ENCODE data around the gene PSMD12.
"Not testable (repeated sequence)": the region's sequence is repeated elsewhere in the genome, so short reads cannot be mapped to it uniquely, and the experiment has no call there.

PSMD12 gene

DNA sequence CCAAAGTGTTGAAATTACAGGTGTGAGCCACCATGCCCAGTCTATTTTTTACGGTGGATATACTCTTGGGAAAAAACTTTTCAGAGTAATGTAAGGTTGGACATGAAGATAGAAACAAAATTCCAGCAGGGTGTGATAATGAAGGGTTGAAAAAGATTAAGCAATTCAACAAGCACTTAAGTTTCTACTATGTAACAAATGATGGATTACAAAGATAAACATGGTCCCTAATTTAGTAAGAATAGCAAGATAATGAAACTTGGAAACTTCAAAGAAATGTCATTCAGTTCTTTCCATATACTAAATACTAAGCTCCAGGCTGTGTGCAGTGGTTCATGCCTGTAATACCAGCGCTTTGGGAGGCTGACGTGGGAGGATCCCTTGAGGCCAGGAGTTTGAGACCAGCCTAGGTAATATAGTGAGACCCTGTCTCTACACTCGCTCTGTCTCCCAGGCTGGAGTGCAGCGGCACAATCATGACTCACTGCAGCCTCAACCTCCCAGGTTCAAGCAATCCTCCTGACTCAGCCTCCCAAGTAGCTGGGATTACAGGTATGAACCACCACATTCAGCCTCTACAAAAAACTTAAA is 31.0 kb downstream of the PSMD12 start:
- no peaks in the 10 kb centered on the region for H3K27me3 ChIP-seq (ENCODE audit: insufficient read depth, low read length, poor library complexity)
- no peak for DNase-seq
- WGBS (ENCODE audit: extremely low coverage, insufficient coverage, low lambda C conversion rate), result no CpG with 5 or more reads among the region's 5 CpGs
- H3K23ac ChIP-seq (ENCODE audit: low read length), result no peak overlapping the region
- no peak overlapping the region for H4K5ac ChIP-seq (ENCODE audit: low read length)
- no peak overlapping the region for H3K56ac ChIP-seq (ENCODE audit: low read length)
- no peak overlapping the region for H3K9ac ChIP-seq (ENCODE audit: low read length)
- H3K79me2 ChIP-seq (ENCODE audit: control insufficient read depth, insufficient read depth, low read length), result no peaks in the 10 kb centered on the region
- no peak overlapping the region for H3K27ac ChIP-seq (ENCODE audit: low read depth, low read length)
- H3K4me1 ChIP-seq (ENCODE audit: control insufficient read depth, low read depth, low read length), result no peaks in the 10 kb centered on the region
- H3K4ac ChIP-seq (ENCODE audit: low read depth, low read length), result no peak overlapping the region
- no peak overlapping the region for H2BK5ac ChIP-seq (ENCODE audit: low read length)
- no peak overlapping the region for H4K8ac ChIP-seq (ENCODE audit: low read depth, low read length)
- no peaks in the 10 kb centered on the region for H3K36me3 ChIP-seq (ENCODE audit: control insufficient read depth, insufficient read depth, low read length)
- no peak overlapping the region for H2BK120ac ChIP-seq (ENCODE audit: low read depth, low read length)
- no peak overlapping the region for H3K4me3 ChIP-seq (ENCODE audit: low read length)
- H3K79me1 ChIP-seq (ENCODE audit: low read length), result no peaks in the 10 kb centered on the region
- no peak overlapping the region for H2BK15ac ChIP-seq (replicated peaks; ENCODE audit: low read depth)
- no peak overlapping the region for H3K18ac ChIP-seq (ENCODE audit: low read length)
- H2AK5ac ChIP-seq (ENCODE audit: low read length), result no peak overlapping the region
- H3K4me2 ChIP-seq (ENCODE audit: low read length), result no peak overlapping the region

DNA sequence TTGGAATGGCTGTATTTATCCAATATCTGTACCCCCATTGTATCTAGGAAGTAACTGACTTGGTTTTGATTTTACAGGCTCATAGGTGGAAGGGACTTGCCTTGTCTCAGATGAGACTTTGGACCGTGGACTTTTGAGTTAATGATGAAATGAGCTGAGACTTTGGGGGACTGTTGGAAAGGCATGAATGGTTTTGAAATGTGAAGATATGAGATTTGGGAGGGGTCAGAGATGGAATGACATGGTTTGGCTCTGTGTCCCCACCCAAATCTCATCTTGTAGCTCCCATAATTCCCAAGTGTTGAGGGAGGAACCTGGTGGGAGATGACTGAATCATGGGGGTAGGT is 34.2 kb downstream of the PSMD12 start:
- H3K4me1 ChIP-seq (ENCODE audit: control insufficient read depth, low read depth, low read length); H3K9ac ChIP-seq (ENCODE audit: low read length); H2AK5ac ChIP-seq (ENCODE audit: low read length); H4K8ac ChIP-seq (ENCODE audit: low read depth, low read length); H3K27ac ChIP-seq (ENCODE audit: low read depth, low read length); H3K56ac ChIP-seq (ENCODE audit: low read length); H2BK5ac ChIP-seq (ENCODE audit: low read length); H2BK15ac ChIP-seq (replicated peaks; ENCODE audit: low read depth); H3K79me1 ChIP-seq (ENCODE audit: low read length); H3K23ac ChIP-seq (ENCODE audit: low read length); DNase-seq; H3K36me3 ChIP-seq (ENCODE audit: control insufficient read depth, insufficient read depth, low read length); H3K4me2 ChIP-seq (ENCODE audit: low read length); H3K4ac ChIP-seq (ENCODE audit: low read depth, low read length); H3K79me2 ChIP-seq (ENCODE audit: control insufficient read depth, insufficient read depth, low read length); H4K5ac ChIP-seq (ENCODE audit: low read length); H2BK120ac ChIP-seq (ENCODE audit: low read depth, low read length); H3K18ac ChIP-seq (ENCODE audit: low read length); H3K4me3 ChIP-seq (ENCODE audit: low read length); H3K27me3 ChIP-seq (ENCODE audit: insufficient read depth, low read length, poor library complexity): not testable (repeated sequence)
- WGBS (ENCODE audit: extremely low coverage, insufficient coverage, low lambda C conversion rate), result no CpG with 5 or more reads among the region's 1 CpG

DNA sequence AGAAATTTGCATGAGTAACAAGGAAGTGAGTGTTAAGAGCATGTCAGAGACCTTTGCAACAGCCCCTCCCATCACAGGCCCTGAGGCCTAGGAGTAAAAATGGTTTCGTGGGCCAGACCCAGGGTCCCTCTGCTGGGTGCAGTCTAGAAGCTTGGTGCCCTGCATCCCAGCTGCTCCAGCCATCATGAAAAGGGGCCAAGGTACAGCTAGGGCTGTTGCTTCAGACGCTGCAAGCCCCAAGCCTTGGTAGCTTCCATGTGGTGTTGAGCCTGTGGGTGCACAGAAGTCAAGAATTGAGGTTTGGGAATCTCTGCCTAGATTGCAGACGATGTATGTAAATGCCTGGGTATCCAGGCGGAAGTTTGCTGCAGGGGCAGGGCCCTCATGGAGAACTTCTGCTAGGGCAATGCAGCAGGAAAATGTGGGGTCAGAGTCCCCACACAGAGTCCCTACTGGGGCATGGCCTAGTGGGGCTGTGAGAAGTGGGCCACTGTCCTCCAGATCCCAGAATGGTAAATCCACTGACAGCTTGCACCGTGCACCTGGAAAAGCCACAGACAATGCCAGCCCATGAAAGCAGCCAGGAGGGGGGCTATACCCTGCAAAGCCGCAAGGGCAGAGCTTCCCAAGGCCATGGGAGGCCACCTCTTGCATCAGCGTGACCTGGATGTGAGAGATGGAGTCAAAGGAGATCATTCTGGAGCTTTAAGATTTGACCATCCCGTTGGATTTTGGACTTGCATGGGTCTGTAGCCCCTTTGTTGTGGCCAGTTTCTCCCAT is 34.8 kb downstream of the PSMD12 start:
- H2BK15ac ChIP-seq (replicated peaks; ENCODE audit: low read depth); H3K18ac ChIP-seq (ENCODE audit: low read length); H3K36me3 ChIP-seq (ENCODE audit: control insufficient read depth, insufficient read depth, low read length); H3K4me3 ChIP-seq (ENCODE audit: low read length); H3K56ac ChIP-seq (ENCODE audit: low read length); H3K27ac ChIP-seq (ENCODE audit: low read depth, low read length); H3K23ac ChIP-seq (ENCODE audit: low read length); H3K4me2 ChIP-seq (ENCODE audit: low read length); H2AK5ac ChIP-seq (ENCODE audit: low read length); H2BK5ac ChIP-seq (ENCODE audit: low read length); H3K4me1 ChIP-seq (ENCODE audit: control insufficient read depth, low read depth, low read length); H2BK120ac ChIP-seq (ENCODE audit: low read depth, low read length); H4K8ac ChIP-seq (ENCODE audit: low read depth, low read length); H4K5ac ChIP-seq (ENCODE audit: low read length); H3K27me3 ChIP-seq (ENCODE audit: insufficient read depth, low read length, poor library complexity); H3K79me2 ChIP-seq (ENCODE audit: control insufficient read depth, insufficient read depth, low read length); H3K79me1 ChIP-seq (ENCODE audit: low read length); H3K9ac ChIP-seq (ENCODE audit: low read length); H3K4ac ChIP-seq (ENCODE audit: low read depth, low read length): not testable (repeated sequence)
- WGBS (ENCODE audit: extremely low coverage, insufficient coverage, low lambda C conversion rate), result no CpG with 5 or more reads among the region's 8 CpGs
- DNase-seq, result peak; percentile 21

DNA sequence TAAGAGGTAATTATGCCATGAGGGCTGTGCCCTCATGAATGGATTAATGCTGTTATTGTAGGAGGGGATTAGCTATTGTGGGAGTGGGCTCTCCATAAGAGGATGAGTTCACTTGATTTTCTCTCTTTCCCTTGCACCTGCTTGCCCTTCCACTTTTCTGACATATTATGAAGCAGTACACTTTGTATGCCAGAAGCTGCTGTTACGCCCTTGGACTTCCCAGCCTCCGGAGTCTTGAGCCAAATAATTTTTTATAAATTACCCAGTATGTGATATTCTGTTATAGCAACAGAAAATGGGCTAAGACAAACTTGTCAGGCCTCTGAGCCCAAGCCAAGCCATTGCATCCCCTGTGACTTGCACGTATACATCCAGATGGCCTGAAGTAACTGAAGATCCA is 38.4 kb downstream of the PSMD12 start:
- no peak overlapping the region for H3K4ac ChIP-seq (ENCODE audit: low read depth, low read length)
- H2BK15ac ChIP-seq (replicated peaks; ENCODE audit: low read depth), result no peak overlapping the region
- no peak overlapping the region for H3K27ac ChIP-seq (ENCODE audit: low read depth, low read length)
- H2BK120ac ChIP-seq (ENCODE audit: low read depth, low read length), result no peak overlapping the region
- H3K23ac ChIP-seq (ENCODE audit: low read length), result no peak overlapping the region
- H3K4me1 ChIP-seq (ENCODE audit: control insufficient read depth, low read depth, low read length), result no peaks in the 10 kb centered on the region
- no peak overlapping the region for H2AK5ac ChIP-seq (ENCODE audit: low read length)
- no peak overlapping the region for H4K5ac ChIP-seq (ENCODE audit: low read length)
- H3K36me3 ChIP-seq (ENCODE audit: control insufficient read depth, insufficient read depth, low read length), result no peaks in the 10 kb centered on the region
- WGBS (ENCODE audit: extremely low coverage, insufficient coverage, low lambda C conversion rate), result no CpG with 5 or more reads among the region's 3 CpGs
- no peaks in the 10 kb centered on the region for H3K79me1 ChIP-seq (ENCODE audit: low read length)
- H3K9ac ChIP-seq (ENCODE audit: low read length), result no peak overlapping the region
- H3K18ac ChIP-seq (ENCODE audit: low read length), result no peak overlapping the region
- H3K4me3 ChIP-seq (ENCODE audit: low read length), result no peak overlapping the region
- H3K4me2 ChIP-seq (ENCODE audit: low read length), result no peak overlapping the region
- DNase-seq, result no peak
- no peak overlapping the region for H2BK5ac ChIP-seq (ENCODE audit: low read length)
- no peaks in the 10 kb centered on the region for H3K79me2 ChIP-seq (ENCODE audit: control insufficient read depth, insufficient read depth, low read length)
- no peak overlapping the region for H4K8ac ChIP-seq (ENCODE audit: low read depth, low read length)
- no peak overlapping the region for H3K56ac ChIP-seq (ENCODE audit: low read length)
- H3K27me3 ChIP-seq (ENCODE audit: insufficient read depth, low read length, poor library complexity), result no peaks in the 10 kb centered on the region

DNA sequence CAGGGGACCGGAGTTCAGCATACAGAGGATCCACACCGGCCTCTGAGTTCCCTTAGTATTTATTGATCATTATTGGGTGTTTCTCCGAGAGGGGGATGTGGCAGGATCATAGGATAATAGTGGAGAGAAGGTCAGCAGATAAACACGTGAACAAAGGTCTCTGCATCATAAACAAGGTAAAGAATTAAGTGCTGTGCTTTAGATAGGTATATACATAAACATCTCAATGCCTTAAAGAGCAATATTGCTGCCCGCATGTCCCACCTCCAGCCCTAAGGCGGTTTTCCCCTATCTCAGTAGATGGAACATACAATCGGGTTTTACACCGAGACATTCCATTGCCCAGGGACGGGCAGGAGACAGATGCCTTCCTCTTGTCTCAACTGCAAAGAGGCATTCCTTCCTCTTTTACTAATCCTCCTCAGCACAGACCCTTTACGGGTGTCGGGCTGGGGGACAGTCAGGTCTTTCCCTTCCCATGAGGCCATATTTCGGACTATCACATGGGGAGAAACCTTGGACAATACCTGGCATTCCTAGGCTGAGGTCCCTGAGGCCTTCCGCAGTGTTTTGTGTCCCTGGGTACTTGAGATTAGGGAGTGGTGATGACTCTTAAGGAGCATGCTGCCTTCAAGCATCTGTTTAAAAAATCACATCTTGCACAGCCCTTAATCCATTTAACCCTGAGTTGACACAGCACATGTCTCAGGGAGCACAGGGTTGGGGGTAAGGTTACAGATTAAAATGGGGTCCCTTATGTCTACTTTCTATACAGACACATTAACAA is 39.2 kb downstream of the PSMD12 start:
- not testable (repeated sequence) for H3K79me1 ChIP-seq (ENCODE audit: low read length); H3K9ac ChIP-seq (ENCODE audit: low read length); H3K4me1 ChIP-seq (ENCODE audit: control insufficient read depth, low read depth, low read length); H2BK15ac ChIP-seq (replicated peaks; ENCODE audit: low read depth); H4K5ac ChIP-seq (ENCODE audit: low read length); H3K79me2 ChIP-seq (ENCODE audit: control insufficient read depth, insufficient read depth, low read length); H2AK5ac ChIP-seq (ENCODE audit: low read length); H3K4me2 ChIP-seq (ENCODE audit: low read length); H3K36me3 ChIP-seq (ENCODE audit: control insufficient read depth, insufficient read depth, low read length); H2BK5ac ChIP-seq (ENCODE audit: low read length); H3K27ac ChIP-seq (ENCODE audit: low read depth, low read length); H3K18ac ChIP-seq (ENCODE audit: low read length); H3K23ac ChIP-seq (ENCODE audit: low read length); H2BK120ac ChIP-seq (ENCODE audit: low read depth, low read length); H4K8ac ChIP-seq (ENCODE audit: low read depth, low read length); H3K56ac ChIP-seq (ENCODE audit: low read length); H3K4ac ChIP-seq (ENCODE audit: low read depth, low read length); H3K4me3 ChIP-seq (ENCODE audit: low read length); H3K27me3 ChIP-seq (ENCODE audit: insufficient read depth, low read length, poor library complexity)
- peak; percentile 38 for DNase-seq
- WGBS (ENCODE audit: extremely low coverage, insufficient coverage, low lambda C conversion rate), result no CpG with 5 or more reads among the region's 13 CpGs

All from mesendoderm (in vitro differentiated cells).